ENCODE data around the gene VWA3B. TPM values are rescaled to one million over a fixed set of nuclear protein-coding genes. Genes with fewer than 3 reads are reported as not detected.

The VWA3B gene
- total and polyA plus RNA-seq, 2 of the 4 experiments (the other 2 are of a cell fraction): not detected

- Histone ChIP-seq H2BK5ac (ENCODE audit: low read depth, low read length, poor library complexity, severe bottlenecking) (no peak overlapping the region), H2BK15ac (ENCODE audit: low read depth, low read length) (no peak overlapping the region), H3K27ac (ENCODE audit: insufficient read depth, low read length) (no peak overlapping the region), H3K56ac (ENCODE audit: extremely low read depth, insufficient read depth, low read length) (no peak overlapping the region), H3K4ac (ENCODE audit: low read depth, low read length) (no peak overlapping the region), H2BK120ac (ENCODE audit: low read depth, low read length) (no peak overlapping the region), H2AK9ac (replicated peaks; ENCODE audit: low read depth, low read length, poor library complexity) (no peak overlapping the region), H3K27me3 (ENCODE audit: control insufficient read depth, insufficient read depth, low read length) (peaks cover 35% of the 10 kb centered on the region), H2AFZ (replicated peaks; ENCODE audit: low read length, poor library complexity) (no peak overlapping the region), H3K36me3 (ENCODE audit: control insufficient read depth, insufficient read depth, low read length) (no peaks in the 10 kb centered on the region), H2AK5ac (ENCODE audit: low read depth, low read length) (no peak overlapping the region), H4K20me1 (ENCODE audit: insufficient read depth, low read length) (no peaks in the 10 kb centered on the region), H3K9me3 (ENCODE audit: control insufficient read depth, insufficient read depth, low read length) (no peaks in the 10 kb centered on the region), H3K9ac (ENCODE audit: low read depth, low read length) (no peak overlapping the region), H3K18ac (ENCODE audit: low read depth, low read length) (no peak overlapping the region), H3K23ac (ENCODE audit: low read depth, low read length) (no peak overlapping the region), H3K79me1 (ENCODE audit: low read depth in 1 of 2, low read length in 2 of 2) (no peaks in the 10 kb centered on the region), H2BK20ac (ENCODE audit: low read depth, low read length) (no peak overlapping the region), H3K14ac (replicated peaks; ENCODE audit: low read depth, low read length) (no peak overlapping the region), H3K9me1 (ENCODE audit: insufficient read depth, low read length) (0 out of 2 replicates have a peak, but pooled peaks cover 4% of the 10 kb centered on the region), H4K5ac (ENCODE audit: low read depth, low read length) (no peak overlapping the region), H4K91ac (ENCODE audit: insufficient read depth, low read depth, low read length) (no peak overlapping the region), H3K4me3 (ENCODE audit: insufficient read depth, low read depth, low read length) (no peak overlapping the region), H3K4me2 (ENCODE audit: low read depth, low read length) (no peak overlapping the region), H3K4me1 (ENCODE audit: control insufficient read depth, insufficient read depth, low read length) (no peaks in the 10 kb centered on the region), H4K8ac (ENCODE audit: low read depth in 2 of 2, low read length in 2 of 2) (no peak overlapping the region)
- intact Hi-C loops (cut with micrococcal nuclease) (loop anchor here (5.0 kb wide), 1 partner anchor 281 kb away; no protein-coding TSS in a partner anchor), in situ Hi-C loops (cut with MboI; ENCODE audit: low sequenced_read_pairs) (no loop called here), dilution Hi-C loops (cut with HindIII; ENCODE audit: low sequenced_read_pairs, unreplicated experiment) (no loop called here)
- BruUV-seq (replicated peaks): no TSS peak
- no peak for ATAC-seq (ENCODE audit: low read depth)
- WGBS, 2 experiments (ENCODE audit: extremely low coverage in 2 of 2, insufficient read length in 1 of 2): 80% methylated on average over 1 of the region's 5 CpGs; no CpG with 5 or more reads in 1 of the 2 experiments
- TF ChIP-seq MXI1 (IDR thresholded peaks at IDR 0.05; ENCODE audit: borderline replicate concordance, low read depth, low read length) (no peak), RCOR1 (IDR thresholded peaks at IDR 0.05; ENCODE audit: insufficient replicate concordance, low read length) (no peak), CHD1 (IDR thresholded peaks at IDR 0.05; ENCODE audit: low read depth, low read length) (no peak), FOS (IDR thresholded peaks at IDR 0.05; ENCODE audit: low read depth, low read length) (no peak), SMC3 (IDR thresholded peaks at IDR 0.05; ENCODE audit: low read depth, low read length) (no peak), BHLHE40 (IDR thresholded peaks at IDR 0.05; ENCODE audit: low read depth, low read length) (no peak), MAFK (IDR thresholded peaks at IDR 0.05; ENCODE audit: low read depth, low read length) (no peak), RFX5 (IDR thresholded peaks at IDR 0.05; ENCODE audit: low read depth, low read length) (no peak), CEBPB (IDR thresholded peaks at IDR 0.05; ENCODE audit: low read depth, low read length) (no peak), POLR2A (IDR thresholded peaks at IDR 0.05; ENCODE audit: low read depth, low read length) (no peak), NFE2L2 (IDR thresholded peaks at IDR 0.05; ENCODE audit: low read depth, low read length) (no peak), RAD21 (IDR thresholded peaks at IDR 0.05; ENCODE audit: low read length) (no peak)
- TF ChIP-seq, protein P1, sequence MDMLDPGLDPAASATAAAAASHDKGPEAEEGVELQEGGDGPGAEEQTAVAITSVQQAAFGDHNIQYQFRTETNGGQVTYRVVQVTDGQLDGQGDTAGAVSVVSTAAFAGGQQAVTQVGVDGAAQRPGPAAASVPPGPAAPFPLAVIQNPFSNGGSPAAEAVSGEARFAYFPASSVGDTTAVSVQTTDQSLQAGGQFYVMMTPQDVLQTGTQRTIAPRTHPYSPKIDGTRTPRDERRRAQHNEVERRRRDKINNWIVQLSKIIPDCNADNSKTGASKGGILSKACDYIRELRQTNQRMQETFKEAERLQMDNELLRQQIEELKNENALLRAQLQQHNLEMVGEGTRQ (IDR thresholded peaks at IDR 0.05; ENCODE audit: low read depth, low read length): no peak
- ChIA-PET POLR2A (ENCODE audit: unreplicated experiment) (interaction anchor here (0.6 kb wide), 1 partner anchor 1353 kb away, joined by 11 read pairs; no protein-coding TSS in a partner anchor), CTCF (interaction anchor here (1.1 kb wide), 1 partner anchor 181 kb away, joined by 3 read pairs; no protein-coding TSS in a partner anchor)
- no peak for DNase-seq
These were observed 1.3 kb downstream of the VWA3B start for GRCh38 chr2:98088261-98088660.

Data from IMR-90 (cell line).